ENCODE data around the gene CACNA1S. TPM values are rescaled to one million over a fixed set of nuclear protein-coding genes. Genes with fewer than 3 reads are reported as not detected.

CACNA1S gene
- total RNA-seq, 1 donor from 2014 or later: not detected

DNA sequence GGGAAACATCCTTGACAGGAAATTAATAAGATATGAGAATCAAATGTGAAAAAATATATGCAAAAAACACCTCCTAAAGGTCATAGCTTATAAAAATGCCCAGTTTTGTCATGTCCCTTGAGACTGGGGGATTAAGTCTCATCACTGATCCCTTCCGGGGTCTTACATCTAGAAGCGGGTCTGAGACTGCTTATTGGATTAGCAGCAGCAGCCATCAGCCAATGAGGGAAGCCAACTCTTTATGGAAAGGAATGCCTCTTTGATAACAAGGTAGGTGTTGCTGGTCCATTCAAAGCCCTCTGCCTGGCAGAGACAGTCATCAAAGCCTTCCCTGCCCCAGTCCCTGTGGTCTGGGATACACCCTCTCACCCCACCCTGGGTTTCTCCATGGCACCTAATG lies 3.9 kb upstream of the CACNA1S start:
- DNase-seq (ENCODE audit: low spot score): no peak

DNA sequence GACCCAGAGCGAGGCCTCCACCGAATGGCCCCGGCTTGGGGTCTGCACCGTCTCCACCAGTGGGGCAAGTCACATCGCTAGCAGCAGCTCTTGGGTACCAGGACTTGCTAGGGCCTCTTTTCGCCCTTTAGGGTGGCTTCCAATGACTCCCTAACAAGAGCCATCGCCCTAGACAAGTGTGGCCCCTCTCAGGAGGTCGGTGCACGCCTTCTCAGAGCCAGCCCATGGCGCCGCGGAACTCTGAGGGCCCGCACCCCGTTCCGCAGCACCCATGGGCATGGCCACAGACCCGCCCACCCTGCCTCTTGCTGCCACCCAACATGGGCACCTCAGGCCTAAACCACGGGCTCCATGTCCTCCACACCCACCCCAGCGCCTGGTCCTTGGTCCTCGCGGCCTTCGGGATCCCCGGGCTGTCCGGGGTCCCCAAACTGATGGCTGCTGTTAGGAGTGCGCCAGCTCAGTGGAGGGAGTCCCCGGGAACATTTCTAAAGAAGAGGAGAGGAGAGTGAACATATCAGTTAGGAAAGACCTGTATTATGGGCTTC lies 3.2 kb upstream of the CACNA1S start:
- DNase-seq (ENCODE audit: low spot score): no peak

DNA sequence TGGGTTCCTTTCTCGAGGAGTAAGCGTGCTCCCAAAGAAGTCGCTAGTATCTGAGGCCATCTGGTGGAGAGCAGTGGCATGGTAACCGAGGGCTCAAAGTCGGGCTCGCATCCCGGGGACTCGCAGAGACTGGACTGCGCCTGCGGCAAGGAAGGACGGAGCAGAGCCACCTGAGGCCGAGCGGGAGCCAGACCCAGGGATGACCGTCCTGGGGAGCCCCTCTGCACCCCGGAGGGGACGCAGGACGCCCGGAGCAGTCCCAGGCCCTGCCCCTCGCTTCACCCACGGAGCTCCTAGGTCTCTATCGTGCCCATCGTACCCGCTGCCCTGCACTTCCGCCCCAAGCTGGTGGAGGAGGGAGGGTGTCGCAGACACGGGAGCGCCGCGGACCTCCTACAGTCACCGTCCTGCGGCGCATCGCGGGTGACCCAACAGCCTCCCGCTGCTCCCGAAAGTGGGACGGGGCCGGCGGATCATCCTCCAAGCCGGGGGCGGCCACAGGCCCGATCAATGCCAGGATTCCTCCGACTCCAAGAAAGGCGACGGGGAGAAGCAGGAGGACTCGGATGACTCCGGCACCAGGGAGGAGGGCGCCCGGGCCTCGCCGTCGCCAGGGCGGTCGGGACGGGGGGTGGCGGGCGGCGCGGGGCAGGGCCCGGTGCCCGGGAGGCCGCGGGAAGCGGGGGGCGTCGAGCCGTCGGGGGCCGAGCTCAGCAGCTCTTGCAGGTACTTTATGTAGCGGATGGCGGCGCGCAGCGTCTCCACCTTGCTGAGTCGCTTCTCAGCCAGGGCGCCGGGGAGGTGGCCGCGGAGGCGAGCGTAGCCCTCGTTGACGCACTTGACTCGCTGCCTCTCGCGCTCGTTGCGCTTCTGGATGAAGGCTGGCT lies 2.3 kb upstream of the CACNA1S start:
- peak; percentile 94 for DNase-seq (ENCODE audit: low spot score)

DNA sequence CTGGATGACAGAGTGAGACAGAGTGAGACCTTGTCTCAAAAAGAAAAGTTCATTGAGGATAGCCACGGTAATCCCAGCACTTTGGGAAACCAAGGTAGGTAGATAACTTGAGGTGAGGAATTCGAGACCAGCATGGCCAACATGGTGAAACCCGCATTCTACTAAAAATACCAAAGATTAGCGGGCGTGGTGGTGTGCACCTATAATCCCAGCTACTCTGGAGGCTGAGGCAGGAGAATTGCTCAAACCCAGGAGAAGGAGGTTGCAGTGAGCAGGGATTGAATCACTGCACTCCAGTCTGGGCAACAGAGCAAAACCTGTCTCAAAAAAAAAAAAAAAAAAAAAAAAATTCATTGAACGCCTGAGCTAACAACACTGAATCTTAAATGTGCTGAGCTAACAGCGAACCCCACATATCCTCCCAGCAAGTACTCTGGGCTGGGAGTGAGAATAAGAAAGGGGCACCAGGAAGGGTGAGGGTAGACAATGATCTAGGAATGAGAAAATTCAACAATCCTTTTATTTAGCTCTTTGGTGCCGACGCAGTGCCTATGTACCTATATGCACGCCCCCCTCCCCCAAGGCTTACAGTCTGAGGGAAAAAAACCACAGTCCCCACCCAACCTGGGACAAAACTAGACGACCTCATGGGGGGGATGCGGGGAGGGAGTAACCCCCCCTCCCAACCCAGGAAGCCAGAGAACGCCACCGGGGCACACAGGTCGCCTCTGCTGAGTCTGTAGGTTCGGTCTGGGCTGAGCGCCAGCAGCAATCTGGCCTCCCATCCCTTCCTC lies 1.4 kb upstream of the CACNA1S start:
- DNase-seq (ENCODE audit: low spot score): no peak

DNA sequence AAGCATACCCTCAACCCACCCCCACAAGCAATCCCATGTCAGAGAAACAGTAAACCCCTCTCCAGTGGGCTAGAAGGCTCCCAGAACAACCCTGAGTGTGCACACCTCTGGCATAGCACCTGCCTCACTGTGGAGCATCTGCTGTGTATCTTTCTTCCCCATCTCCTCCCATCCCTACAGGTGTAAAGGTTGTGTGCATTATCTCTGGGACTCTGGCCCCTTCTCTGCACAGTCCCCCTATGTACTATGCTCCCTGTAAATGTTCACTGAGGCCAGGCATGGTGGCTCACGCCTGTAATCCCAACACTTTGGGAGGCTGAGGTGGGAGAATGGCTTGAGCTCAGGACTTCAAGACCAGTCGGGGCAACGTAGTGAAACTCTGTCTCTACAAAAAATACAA lies 700 bp upstream of the CACNA1S start:
- DNase-seq (ENCODE audit: low spot score): no peak

DNA sequence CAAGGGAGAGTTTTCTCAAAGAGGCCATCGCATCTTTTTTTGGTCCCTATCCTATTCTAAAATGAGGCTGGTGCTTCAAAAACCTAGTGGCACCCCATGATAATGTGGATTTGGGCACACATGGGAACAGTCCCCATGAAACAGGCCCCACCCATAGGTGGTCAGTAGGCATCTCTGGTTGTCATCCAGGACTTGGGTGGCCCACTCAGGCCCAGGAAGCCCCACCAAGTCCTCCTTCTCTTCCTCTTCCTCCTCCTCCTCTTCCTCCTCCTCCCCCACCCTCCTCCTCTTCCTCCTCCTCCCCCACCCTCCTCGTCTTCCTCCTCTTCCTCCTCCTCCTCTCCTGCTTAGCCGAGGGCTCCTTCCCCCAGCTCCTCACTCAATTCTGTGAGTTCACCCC lies 554 bp downstream of the CACNA1S start:
- DNase-seq (ENCODE audit: low spot score): no peak

DNA sequence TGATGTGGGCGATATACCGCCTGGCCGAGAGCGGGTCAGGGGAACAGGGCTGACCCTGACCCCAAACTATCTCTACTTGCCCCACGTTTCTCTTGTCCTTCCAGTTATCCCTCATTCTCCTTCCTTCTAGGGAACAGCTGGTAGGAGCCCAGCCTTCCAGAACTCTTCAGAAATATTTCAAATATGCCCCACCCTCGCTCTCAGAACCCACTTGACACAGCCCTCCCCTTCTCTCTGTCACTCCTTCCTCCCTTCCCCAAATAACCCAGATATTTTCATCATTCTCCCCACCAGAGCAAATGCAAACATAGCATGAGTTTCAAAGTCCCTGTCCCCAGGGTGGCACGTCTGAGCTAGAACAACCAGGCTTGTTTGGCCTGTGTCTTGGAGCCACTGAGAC lies 1.1 kb downstream of the CACNA1S start:
- no peak for DNase-seq (ENCODE audit: low spot score)

DNA sequence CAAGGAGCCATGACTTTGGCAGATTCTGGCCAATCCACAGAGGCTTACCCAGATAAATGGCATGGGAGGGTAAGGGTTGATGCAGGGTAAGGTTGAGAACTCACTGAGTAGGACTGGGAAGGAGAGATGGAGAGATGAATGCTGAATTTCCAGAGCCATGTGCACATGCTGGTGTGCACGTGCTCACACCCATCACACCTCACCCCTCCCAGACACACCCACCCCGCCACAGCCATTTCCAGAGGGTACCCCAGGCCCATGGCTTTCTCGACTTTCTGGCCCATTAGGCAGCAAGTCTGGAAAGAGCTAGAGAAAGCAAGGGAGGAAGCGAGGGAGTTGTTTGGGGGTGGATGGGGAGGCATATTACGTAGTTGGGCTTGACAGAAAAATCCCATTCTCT lies 1.6 kb downstream of the CACNA1S start:
- no peak for DNase-seq (ENCODE audit: low spot score)

DNA sequence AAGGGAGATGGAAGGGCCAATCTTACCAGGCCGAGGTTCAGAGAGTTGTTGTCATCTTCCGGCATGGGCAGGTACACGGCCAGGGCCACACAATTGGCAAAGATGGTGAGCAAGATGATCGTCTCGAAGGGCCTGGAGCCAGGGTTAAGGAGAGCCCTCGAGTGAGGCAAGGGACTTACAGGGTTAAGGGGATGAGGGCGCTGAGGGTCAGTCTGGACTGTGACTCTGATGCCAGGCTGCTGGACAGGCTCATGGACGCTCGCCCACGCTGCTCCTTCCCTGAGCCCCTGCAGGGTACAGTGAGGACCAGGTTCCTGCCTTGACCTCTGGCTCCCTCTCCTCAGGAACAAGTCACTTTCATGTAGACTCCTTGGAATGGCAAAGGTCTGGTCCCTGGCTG lies 2.1 kb downstream of the CACNA1S start:
- no peak for DNase-seq (ENCODE audit: low spot score)

DNA sequence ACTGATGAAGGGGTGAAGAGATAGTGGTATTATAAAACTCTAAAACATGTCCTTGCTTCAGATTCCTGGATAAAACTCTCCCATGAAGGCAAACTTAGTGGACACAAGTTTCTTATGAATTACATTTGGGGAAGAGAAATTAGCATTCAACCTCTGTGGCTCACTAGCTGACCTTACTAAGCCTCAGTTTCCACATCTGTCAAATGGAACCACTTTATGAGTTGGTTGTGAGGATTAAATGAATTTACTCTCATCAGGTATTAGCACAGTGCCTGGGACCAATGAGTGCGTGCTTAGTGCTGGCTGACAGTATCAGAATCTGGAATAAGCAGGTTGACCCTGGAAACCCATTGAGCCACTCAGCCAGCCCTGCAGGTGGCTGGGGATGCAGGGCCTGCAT lies 2.6 kb downstream of the CACNA1S start:
- no peak for DNase-seq (ENCODE audit: low spot score)

DNA sequence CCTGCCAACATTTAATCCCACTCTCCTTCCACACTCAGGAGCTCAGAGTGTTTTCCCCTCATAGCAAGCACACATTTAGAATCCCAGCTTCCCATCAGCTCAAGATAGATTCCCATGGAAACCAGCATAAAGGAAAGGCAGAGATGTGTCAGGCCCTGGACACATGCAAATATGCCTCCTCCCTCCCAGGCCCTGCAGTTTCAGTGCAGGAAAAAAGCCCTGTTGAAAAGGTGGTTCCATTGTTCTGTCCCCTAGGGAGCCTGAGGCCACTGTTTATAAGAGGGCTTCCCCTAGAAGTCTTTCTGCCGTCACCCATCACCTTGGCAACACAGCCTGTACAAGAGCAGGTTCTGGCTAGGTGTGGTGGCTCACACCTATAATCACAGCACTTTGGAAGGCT lies 3.6 kb downstream of the CACNA1S start:
- no peak for DNase-seq (ENCODE audit: low spot score)

DNA sequence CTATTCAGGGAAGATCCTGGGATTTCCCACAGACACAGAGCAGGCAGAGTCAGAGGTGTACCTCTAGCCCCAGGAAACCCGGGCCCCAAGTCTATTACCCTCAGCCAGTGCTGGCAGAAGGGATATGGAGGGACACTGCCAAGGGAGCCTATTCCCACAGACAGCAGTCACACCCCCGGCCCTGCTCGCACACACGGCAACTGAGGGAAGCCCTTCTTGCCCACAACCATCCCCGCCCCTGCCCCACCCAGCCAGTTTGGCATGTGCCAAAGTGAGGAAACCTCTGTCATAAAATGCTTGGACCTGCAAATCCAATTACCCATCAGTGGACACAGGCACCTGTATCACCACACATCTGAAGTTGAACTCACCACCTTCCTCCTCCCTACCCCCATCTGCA lies 6.5 kb downstream of the CACNA1S start:
- no peak for DNase-seq (ENCODE audit: low spot score)

DNA sequence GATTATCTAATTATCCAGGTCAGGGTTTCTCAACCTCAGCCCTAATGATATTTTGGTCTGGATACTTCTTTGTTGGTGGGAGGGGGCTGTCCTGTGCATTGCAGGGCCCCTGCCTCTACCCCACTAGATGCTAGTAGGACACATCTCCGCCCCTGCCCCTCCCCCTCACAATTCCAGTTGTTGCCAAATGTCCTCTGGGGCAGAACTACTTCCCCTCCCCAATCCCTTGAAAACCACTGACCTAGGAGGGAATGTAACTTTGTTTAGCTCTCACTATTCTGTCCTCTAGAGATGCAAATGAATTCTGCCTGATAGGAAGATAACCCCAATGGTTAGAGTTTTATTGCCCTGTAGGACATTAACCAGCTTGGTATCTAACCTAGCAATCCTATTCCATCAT lies 8.1 kb downstream of the CACNA1S start:
- DNase-seq (ENCODE audit: low spot score): no peak

DNA sequence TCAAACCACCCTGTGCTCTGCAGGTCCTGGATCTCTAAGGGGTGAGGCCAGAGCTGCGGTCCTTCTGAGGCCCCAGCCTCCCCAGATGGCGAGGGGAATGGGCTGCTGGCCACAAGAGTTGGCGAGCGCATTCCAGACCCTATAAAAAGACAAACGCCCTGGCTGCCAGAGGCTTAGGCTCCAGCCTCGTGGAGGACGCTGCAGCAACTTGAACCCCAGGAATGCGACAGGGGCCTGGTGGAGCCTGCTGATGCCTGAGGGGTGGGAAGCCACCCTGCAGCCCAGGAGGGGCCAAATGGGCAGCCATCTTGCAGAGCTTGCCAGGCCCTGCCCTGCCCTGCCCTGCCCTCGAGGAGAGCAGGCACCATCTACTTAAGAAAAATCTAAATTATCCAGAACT lies 8.6 kb downstream of the CACNA1S start:
- DNase-seq (ENCODE audit: low spot score): no peak

DNA sequence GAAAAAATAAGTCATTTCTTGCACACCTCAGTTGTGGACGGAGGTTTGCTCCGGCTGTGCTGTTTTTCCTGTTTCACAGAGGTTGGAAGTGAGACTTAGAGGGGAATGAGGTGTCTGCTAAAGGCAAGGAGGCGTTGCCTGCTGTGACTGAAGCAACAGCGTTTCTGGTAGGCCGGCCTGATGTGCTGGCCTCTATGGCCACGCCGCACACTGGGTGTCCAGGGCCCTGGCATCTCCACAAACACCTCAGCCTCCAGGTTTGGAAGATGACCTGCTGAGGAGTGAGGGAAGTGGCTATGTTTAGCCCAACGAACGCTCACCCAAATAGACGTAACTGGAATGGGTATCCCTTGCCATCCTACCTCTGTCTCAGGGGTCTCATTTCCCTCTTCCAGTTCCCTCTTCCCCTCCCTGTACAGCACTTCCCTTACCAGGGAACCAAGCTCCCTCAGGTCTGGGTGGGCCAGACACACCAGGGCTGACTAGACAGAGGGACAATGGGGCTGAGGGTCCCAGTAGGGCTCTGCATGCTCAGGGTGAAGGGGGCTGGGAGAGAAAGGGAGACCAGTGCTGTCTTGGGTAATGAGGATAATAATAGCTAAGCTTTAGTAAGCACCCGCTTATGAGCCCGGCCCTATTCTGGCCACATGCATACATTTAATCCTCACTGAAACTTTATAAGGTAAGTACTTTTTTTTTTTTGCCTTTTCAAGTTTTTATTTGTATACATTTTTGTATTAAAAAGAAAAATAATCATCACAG lies 11.9 kb downstream of the CACNA1S start:
- DNase-seq (ENCODE audit: low spot score): no peak

DNA sequence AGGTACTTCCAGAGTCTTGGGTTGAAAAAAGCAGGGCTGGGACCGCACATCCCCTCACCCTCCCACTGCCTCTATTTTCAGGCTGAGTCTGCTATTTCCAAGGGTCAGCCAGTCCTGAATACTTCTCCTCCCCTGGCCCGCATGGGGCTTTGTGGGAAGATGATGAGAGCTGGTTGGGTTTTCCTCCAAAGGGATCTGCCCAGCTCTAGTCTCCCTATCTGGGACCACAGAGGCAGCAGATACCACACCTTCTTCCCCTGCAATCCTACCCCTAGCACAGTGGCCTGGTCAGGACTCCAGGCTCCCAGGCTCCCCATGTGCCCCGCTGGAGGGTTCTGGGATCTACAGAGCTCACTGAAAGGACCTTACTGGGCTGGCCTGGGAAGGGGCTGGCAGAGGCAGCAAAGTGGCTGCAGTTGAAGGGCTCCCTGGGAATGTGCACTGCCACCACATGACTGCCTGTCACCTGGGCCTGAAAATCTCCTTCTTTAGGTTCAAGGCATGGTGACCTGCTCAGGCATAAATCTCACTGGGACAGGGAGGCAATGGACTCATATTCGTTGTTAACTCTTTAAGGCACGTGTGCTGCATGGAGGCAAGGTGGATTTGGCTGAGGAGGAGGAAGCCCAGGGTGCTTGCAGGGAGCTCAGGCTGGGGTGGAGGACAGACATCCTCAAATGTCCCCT lies 13.1 kb downstream of the CACNA1S start:
- no peak for DNase-seq (ENCODE audit: low spot score)

DNA sequence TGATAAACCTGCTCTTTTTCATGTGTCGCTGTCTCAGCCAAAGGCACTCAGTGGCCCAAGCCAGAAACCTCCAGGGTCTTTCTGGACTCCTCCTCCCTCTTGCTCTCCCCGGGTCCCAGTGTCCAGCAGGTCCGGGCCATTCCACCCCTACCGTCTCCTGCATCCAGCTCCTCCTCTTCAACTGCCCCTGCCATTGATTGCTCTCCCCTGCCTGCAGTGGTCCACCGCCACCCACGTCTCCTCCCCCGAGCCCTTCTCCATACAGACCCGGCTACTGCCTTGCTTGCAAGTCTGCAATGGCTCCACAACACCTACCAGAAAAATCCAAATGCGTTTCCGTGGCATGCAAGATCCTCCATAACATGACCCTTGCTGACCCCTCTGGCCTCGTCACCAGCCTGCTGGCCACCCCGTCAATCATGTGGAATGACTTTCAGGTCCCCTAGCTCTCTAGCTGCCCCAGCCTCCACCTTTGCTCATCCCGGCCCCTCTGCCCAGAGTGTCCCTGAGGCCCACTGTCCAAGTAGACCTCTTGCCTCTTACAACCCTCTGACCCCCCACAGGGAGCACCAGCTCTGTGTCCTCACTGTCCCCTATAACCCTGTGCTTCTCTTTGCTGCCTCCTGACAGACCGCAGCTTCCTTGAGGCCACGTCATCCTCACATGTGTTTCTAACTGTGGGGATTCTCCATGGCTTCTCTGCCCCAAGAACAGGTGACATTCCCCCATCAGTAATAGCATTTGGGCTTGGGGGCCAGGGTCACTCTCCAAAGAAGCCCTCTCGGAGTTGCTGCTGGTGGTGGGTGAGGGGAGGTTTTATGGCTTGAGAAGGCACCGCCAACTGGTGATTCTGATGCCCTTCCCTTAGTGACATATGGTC lies 15.0 kb downstream of the CACNA1S start:
- no peak for DNase-seq (ENCODE audit: low spot score)

DNA sequence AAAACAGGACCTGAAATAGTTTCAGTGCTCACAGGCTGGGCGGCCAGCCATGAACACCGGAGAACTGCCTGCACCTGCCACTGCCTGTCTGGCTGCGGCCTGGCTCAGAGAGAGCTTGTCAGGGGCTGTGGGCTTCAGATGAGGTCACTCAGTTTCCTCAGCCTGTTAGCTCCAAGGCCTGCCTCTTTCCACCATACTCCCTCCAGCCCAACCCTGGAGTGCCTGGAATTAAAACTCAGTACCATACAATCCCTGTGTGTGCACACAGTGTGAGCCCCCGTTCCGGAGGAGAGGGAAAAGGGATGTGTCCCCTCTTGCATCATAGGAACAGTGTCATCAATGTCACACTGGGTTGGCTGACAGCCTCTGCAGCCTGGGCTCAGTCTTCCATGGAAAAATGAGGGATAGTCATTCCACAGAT lies 16.2 kb downstream of the CACNA1S start:
- DNase-seq (ENCODE audit: low spot score): no peak

DNA sequence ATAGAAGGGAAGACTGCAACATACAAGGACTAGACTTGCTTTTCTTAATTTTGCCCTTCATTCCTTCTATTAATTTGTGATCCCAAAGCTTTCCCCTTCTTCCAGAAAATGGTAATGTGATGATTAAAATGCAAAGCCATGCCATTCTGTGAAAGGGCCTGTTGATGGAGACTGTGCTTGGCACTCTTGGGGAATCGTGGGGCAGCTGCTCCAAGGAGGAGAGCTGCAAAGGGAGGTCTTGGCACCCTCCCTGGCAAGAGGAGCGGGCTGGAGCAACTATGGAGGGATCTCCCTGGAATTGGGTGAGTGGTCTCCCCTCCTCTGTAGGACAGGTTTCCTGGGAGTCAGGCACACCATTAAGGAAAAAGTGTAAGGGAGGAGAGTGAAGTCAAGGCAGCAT lies 16.6 kb downstream of the CACNA1S start:
- no peak for DNase-seq (ENCODE audit: low spot score)

DNA sequence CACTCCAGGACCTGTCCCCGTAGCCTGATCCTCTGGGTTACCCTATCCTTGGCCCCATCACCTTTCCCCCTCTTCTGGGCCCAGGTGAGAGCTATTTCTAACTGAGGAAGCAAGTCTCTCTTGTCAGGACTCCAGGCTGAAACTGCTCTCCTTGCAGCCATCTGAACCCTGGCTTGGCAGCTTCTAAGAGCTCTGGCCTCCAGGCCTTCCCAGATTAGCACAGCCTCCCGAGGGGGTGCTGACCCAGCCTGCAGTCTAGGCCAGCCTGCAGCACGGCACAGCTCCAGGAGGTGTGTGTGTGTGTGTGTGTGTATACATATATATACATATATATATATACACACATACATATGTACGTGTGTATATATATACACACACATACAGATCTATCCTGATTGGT lies 17.4 kb downstream of the CACNA1S start:
- no peak for DNase-seq (ENCODE audit: low spot score)

Data from ureter (tissue), 1 donor.